Measurements from ENCODE around the gene OGDH. TPM values are rescaled to one million over a fixed set of nuclear protein-coding genes. Genes with fewer than 3 reads are reported as not detected.
"Not testable (repeated sequence)": the region's sequence is repeated elsewhere in the genome, so short reads cannot be mapped to it uniquely, and the experiment has no call there.

Gene OGDH
- polyA plus RNA-seq, 4 donors = 79.7 to 95.5 (median 87.9) TPM

DNA sequence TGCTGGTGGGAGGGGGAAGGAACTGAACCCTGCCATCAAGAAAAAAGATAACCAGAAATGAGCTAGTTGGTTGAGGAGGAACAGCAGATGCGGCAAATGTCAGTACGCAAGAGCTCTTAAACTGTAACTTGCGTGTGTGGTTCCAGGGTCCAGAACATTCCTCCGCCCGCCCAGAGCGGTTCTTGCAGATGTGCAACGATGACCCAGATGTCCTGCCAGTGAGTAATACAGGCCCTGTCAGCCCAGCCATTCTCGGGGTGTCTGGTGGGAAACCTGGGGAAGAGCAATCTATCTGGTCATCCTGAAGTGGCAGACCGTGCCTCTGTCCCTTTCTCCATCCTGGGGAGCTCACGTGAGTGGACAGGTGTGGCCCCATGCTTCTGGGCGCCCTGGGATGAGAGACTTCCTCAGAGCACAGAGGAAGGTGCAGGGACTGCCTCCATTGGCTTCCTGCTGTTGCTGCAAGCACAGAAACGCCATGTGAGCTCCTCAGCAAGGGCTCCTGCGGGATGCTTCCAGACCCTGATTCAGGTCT is 91.7 kb downstream of the OGDH start:
- DNase-seq (ENCODE audit: low read depth in 4 of 4, low spot score in 2 of 4) = no peak

DNA sequence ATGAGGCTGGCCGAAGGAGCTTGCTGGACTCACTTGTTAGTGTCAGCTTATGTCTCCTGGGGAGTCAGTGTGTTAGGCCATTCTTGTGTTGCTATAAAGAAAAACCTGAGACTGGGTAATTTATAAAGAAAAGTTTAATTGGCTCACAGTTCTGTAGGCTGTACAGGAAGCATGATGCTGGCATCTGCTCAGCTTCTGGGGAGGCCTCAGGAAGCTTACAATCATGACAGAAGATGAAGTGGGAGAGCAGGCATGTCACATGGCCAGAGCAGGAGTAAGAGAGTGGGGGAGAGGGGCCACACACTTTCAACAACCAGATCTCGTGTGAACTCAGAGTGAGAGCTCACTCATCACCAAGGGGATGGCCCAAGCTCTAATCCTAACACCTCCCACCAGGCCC is 93.2 kb downstream of the OGDH start:
- DNase-seq (ENCODE audit: low read depth in 4 of 4, low spot score in 2 of 4) = not testable (repeated sequence)

DNA sequence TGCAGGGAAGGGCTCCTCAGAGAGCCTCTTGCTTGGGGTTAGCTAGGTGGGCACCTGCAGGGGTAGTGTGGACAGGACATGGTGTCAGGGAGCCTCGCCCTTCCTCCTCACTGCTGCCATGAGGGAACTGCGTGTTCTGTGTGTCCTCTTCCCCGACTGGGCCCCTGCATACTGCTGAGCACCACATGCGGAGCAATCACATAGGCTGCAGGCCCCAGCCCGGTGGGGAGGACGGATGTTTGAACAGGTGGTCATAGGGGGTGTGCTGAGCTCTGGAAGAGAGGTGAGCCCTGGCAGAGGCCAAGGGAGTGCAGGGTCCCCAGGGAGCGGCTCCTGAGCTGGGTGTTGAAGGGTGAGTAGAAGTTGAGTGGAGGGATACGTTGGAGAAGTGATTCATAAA is 93.9 kb downstream of the OGDH start:
- DNase-seq (ENCODE audit: low read depth in 4 of 4, low spot score in 2 of 4) = no peak

DNA sequence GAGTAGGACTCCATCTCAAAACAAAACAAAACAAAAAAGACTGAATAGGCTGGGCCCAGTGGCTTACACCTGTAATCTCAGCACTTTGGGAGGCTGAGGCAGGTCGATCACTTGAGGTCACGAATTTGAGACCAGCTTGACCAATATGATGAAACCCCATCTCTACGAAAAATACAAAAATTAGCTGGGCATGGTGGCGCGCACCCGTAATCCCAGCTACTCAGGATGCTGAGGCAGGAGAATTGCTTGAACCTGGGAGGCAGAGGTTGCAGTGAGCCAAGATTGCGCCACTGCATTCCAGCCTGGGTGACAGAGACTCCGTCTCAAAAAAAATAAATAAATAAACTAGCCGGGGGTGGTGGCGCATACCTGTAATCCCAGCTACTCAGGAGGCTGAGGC is 97.0 kb downstream of the OGDH start:
- not testable (repeated sequence) for DNase-seq (ENCODE audit: low read depth in 4 of 4, low spot score in 2 of 4)

DNA sequence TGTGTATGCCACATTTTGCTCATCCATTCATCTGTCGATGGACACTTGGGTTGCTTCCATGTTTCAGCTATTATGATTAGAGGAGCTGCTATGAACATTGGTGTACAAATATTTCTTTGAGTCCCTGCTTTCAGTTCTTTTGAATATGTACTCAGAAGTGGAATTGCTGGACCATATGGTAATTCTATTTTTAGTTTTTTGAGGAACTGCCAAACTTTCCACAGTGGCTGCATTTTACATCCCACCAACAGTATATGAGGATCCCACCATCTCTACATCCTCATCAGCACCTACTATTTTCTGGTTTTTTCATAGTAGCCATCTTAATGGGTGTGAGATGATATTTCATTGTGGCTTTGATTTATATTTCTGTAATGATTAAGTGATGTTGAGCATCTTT is 97.5 kb downstream of the OGDH start:
- no peak for DNase-seq (ENCODE audit: low read depth in 4 of 4, low spot score in 2 of 4)

DNA sequence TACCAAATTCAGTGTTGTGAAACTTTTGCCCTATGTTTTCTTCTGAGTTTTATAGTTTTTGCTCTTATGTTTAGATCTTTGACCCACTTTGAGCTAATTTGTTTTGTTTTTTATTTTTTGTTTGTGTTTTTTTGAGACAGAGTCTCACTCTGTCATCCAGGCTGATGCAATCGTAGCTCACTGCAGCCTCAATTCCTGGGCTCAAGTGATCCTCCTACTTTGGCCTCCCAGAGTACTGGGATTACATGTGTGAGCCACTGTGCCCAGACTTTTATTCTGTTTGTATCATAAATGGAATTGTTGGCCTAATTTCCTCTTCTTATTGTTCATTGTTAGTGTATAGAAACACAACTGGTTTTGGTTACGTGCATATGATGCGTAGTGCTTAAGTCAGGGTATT is 99.0 kb downstream of the OGDH start:
- DNase-seq (ENCODE audit: low read depth in 4 of 4, low spot score in 2 of 4) = no peak

DNA sequence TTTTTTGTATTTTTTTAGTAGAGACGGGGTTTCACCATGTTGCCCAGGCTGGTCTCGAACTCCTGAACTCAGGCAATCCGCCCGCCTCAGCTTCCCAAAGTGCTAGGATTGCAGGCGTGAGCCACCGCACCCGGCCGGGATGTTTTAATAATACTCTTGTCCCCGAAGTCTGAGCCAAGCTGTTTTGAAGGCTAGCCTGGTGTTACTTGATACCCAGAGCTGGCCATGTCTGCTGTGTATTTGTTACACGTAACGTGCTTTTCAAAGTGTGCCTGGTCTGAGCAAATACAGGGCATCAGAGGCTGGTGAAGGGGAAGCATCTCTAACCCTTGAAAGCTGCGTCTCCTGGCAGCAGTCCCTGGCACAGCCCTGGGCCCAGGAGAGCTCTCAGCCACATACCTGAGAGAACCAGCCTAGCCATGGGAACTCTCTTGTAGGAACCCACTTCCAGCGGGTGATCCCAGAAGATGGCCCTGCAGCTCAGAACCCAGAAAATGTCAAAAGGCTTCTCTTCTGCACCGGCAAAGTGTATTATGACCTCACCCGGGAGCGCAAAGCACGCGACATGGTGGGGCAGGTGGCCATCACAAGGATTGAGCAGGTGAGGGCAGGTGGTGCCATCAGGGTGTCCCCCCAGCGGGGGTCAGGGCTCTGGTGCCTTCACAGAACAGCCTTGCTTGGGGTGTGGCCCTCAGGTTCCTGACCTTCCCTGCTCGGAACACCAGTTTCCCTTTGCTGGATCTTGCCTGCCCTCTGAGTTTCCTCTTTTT is 100.5 kb downstream of the OGDH start:
- no peak for DNase-seq (ENCODE audit: low read depth in 4 of 4, low spot score in 2 of 4)

DNA sequence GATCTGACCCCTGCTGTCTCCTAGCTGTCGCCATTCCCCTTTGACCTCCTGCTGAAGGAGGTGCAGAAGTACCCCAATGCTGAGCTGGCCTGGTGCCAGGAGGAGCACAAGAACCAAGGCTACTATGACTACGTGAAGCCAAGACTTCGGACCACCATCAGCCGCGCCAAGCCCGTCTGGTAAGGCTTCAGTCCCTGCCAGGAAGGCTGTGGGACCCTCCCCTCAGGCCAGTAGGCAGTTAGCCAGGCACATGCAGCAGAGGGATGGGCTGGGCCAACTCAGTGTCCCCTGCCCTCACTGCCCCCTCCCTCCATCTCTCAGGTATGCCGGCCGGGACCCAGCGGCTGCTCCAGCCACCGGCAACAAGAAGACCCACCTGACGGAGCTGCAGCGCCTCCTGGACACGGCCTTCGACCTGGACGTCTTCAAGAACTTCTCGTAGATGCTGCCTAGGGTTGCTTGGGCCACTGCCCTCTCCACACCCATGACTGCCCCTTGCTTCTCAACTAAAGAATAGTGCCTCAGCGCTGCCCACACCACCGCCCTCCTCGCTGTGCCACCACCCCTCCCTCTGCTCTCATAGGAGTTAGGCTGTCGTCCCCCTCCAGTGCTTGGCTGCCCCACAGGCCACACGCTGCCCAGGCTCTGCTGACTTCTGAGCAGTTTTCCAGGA is 101.3 kb downstream of the OGDH start:
- no peak for DNase-seq (ENCODE audit: low read depth in 4 of 4, low spot score in 2 of 4)

DNA sequence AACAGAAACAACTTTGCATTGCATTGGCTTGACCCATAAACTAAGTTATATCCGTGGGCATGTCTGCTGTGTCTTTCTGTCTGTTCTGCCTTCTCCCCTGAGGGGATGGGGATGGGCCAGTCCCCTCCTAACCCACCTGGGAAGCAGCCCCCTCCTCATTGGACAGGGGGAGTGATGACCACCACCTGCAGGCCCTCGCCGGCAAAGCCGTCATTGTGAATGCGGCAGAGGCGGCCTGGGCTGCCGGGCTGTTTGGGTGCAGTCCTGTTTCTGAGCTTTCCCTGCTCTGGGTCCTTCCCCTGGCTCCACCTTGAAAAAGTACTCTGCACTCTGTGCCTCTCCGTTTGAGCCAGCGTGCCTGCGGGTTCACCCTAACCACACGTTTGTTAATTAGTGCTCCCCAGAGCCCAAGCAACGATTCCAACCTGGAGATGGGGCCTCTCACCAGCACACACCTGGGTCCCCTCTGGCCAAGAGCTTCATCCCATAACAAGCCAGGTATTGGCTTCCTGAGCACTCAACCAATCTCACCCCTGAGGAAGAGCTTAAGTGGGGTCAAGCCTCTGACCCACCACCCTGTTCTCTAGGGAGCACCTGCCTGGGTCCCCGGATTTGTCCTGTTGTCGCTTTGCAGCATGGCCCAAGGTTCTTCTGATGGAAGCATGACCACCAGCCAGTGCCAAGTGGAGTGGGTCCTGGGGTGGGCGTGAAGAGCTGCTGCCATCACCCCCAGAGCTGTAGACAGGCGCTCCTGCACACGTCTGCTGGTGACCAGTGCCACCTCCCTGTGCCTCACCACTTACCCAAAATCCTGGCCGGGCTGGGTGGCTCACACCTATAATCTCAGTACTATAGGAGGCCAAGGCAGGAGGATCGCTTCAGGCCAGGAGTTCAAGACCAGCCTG is 102.8 kb downstream of the OGDH start:
- no peak for DNase-seq (ENCODE audit: low read depth in 4 of 4, low spot score in 2 of 4)

DNA sequence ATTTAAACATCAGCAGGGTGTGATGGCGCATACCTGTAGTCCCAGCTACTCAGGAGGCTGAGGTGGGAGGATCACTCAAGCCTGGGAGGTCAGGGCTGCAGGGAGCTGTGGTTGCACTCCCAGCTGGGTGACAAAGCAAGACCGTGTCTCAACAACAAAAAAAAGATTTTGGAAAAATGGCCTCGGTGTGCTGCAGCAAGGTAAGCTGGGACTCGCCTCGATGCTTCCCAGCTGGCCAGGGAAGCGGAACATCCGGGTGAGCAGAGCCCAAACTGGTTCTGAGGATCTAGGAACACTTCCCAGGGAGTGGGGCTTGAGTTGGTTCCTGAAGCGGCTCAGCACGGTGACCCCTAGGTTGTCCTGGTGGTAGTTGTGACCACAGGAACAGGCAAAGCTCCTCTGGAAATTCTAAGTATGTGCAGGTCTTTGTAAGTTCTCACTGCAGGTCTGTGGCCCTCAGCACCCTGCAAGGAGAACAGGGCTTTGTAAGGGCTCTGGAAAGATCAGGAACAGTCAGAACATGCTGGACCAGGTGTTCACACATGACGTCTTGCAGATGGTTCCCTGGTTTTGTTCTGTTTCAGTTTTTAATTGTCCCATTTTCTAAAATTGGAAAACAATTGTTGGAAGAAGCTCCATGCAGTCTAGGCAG is 103.6 kb downstream of the OGDH start:
- no peak for DNase-seq (ENCODE audit: low read depth in 4 of 4, low spot score in 2 of 4)

DNA sequence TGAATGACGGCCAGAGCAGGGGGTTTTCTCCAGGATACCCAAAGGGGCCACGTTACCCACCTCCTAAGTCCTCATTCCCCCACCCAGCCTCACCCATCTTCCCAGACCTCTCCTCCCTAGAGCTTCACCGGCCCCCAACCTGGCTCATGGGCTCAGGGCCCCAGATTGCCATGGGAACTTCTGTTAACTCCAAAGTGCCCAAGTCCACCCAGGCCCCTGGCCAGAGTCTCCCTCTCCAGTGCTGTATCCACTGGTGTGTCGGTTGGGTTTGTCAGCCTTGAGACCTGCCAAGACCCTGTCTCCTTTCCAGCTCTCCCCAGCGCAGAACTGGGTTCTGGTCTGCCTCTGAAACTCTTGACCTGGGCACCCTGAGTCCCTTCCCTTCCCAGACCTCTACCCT is 105.1 kb downstream of the OGDH start:
- DNase-seq (ENCODE audit: low read depth in 4 of 4, low spot score in 2 of 4) = no peak

DNA sequence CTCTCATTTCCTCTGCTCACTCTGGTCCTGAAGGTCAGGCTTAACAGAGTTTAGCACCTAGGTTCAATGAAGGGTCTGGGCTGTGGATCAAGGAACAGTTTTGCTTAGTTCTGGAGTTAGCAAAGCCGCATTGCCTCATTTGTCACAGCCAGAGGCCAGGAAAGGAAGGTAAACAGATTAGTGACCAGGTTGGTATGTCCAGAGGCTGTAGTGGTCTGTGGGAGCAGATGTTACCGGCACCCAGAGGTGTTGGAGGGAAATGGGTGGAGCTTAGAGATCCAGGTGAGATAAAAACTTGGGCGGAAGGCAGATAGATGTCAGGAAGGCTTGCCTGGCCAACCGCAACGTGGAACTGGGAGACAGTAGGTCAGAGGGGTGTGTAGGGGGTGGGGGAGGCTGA is 105.6 kb downstream of the OGDH start:
- DNase-seq (ENCODE audit: low read depth in 4 of 4, low spot score in 2 of 4) = no peak

DNA sequence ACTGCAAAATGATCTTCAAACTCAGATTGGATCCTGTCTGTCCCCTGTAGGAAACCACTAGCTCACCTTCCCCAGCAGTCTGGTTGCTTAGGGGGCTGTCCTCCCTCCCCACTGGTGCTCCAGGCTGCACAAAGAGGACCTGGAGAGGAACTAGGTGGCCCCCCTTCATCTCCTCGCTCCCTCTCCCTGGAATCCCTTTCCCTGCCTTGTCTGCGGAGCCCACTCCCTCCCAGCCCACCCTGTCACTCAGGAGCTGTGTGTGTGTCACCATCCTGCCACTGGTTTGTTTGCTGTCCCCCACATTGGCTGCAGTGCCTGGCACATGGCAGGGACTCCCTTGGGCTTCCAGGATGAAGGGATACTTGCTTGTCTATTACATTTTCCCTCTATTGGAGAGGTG is 106.7 kb downstream of the OGDH start:
- DNase-seq (ENCODE audit: low read depth in 4 of 4, low spot score in 2 of 4) = no peak

DNA sequence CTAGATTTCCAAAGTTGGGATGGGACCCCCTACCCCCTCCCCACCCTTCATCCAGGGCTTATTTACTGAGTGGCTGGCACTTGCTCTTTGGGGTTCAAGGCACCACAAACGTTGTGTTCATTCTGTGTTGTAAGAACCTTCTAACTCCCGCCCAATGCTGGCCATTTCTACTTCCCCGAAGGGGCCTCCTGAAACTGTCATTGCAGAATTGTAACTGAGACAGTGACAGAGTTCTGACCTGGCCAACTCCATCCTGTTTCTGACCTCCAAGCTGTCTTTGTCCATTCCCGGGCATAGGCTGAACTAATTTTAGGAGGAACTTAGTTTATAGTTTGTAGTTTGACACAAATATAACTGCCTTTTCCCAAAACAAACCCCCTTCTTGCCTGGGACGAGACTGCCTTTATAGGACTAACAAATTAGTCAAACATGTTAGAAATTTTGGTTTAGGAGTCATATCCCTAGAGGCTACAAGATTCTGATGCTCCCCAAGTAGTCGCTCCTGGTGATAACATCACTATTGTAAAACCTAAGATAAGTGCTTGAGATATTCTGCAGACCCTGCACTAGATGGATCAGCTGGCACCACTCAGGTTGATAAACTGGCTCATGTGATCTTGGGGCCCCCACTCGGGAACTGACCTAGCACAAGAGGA is 107.4 kb downstream of the OGDH start:
- no peak for DNase-seq (ENCODE audit: low read depth in 4 of 4, low spot score in 2 of 4)

DNA sequence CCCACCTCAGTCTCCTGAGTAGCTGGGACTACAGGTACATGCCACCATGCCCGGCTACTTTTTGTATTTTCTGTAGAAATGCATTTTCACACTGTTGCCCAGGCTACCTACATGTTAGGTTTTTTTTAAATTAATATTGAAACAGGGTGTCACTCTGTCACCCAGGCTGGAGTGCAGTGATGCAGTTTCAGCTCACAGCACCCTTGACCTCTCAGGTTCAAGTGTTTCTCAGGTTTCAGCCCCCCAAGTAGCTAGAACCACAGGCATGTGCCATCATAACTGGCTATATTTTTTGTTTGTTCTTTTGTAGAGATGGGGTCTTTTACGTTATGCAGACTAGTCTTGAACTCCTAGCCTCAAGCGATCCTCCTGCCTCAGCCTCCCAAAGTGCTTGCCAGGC is 109.8 kb downstream of the OGDH start:
- DNase-seq (ENCODE audit: low read depth in 4 of 4, low spot score in 2 of 4) = no peak

DNA sequence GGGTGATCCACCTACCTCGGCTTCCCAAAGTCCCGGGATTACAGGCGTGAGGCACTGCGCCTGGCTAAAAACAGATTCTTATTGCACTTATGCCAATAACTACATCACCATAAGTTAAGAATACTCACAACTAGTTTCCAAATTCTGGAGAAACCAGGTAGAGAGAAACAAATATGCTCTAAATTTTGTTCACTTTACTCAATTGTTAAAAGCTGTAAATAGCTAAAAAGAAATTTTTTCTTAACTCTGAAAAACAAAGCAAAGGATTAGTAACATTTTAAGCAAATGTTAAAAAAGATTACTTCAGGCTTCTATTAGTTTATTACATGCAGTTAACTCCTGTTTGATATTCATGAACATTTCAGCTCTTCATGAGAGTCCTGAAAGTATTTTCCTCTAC is 113.9 kb downstream of the OGDH start:
- DNase-seq (ENCODE audit: low read depth in 4 of 4, low spot score in 2 of 4) = no peak

DNA sequence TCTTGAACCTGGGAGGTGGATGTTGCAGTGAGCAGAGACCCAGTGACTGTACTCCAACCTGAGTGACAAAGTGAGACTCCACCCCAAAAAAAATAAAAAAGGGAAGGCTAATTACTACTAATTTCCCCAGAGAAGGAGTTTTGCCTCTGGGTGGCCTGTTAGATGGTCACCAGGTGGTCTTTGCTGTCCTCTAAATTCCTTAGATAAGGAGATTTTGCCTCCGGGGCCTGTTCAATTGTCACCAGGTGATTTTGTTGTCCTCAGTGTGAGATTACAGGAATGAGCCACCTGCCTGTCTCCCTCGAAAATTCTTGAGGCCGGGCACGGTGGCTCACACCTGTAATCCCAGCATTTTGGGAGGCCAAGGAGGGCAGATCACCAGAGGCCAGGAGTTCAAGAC is 117.8 kb downstream of the OGDH start:
- DNase-seq (ENCODE audit: low read depth in 4 of 4, low spot score in 2 of 4) = no peak

DNA sequence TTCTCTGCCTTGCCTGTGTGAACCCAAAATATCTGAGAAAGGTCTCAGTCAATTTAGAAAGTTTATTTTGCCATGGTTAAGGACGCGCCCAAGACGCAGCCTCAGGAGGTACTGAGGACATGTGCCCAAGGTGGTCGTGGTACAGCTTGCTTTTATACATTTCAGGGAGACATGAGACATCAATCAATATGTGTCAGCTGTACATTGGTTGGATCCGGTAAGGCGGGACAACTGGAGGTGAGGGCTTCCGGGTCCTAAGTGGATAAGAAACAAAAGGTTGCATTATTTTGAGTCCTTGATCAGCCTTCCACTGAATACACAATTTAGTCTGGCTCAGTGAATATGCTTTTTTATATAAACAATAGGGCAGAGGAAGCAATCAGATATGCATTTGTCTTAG is 119.8 kb downstream of the OGDH start:
- DNase-seq (ENCODE audit: low read depth in 4 of 4, low spot score in 2 of 4) = not testable (repeated sequence)

DNA sequence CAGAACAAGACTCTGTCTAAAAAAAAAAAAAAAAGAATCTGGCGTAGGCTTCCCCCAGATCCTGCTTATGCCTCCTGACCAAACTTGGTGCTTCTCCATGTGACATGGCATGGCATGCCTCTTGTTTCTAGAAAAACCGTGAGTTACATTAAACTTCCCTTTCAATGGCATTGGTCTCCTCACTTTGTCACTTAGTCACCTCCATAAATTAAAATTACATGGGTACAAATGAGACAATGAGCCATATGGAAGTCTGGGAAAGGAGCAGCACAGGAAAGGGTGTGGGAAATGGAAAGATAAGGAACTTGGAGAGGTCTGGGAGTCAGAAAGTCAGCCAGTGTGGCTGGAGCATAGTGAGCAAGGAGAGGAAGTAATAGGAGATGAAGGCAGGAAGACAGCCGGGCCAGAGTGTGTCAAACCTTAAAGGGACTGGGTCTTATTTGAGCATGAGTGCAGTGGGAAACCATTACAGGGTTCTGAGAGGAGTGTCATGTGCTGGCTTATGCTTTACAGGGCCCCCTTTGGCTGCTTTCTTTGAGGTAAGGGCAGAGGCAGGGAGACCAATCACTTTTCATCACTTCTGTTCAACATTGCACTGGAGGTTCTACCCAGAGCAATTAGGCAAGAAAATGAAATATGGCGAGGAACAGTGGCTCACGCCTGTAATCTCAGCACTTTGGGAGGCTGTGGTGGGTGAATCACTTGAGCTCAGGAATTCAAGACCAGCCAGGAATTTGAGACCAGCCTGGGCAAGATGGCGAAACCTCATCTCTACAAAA is 120.9 kb downstream of the OGDH start:
- DNase-seq (ENCODE audit: low read depth in 4 of 4, low spot score in 2 of 4) = no peak

DNA sequence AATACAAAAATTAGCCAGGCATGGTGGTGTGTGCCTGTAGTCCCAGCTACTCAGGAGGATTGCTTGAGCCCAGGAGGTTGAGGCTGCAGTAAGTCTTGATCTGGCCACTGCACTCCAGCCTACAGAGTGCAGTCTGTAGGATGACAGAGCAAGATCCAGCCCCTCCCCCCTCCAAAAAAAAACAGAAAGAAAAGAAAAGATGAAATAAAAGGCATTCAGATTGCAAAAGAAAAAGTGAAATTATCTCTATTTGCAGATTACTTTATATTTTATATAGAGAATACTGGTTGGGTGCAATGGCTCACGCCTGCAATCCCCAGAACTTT is 121.5 kb downstream of the OGDH start:
- no peak for DNase-seq (ENCODE audit: low read depth in 4 of 4, low spot score in 2 of 4)

All from left renal cortex interstitium (tissue), 4 donors.